8988T (cell line): Measurements from ENCODE around the gene ZNF133.
"Not testable (repeated sequence)": the region's sequence is repeated elsewhere in the genome, so short reads cannot be mapped to it uniquely, and the experiment has no call there.

Experiments
- DNase-seq: peaks from one replicate; pipeline ENCODE4 v3.0.0; 2011

ZNF133 gene

GRCh38 chr20:18287915-18288748 lies at the start of gene ZNF133:
TSS of gene ZNF133 (plus strand) at chr20:18288527. CDS start at chr20:18305687, 17,160 bp downstream.
- peak; percentile 79 for DNase-seq

- DNase-seq = no peak
These were observed 47.3 kb upstream of the ZNF133 start for GRCh38 chr20:18240997-18241396.

GRCh38 chr20:18243802-18244201 lies 44.5 kb upstream of the ZNF133 start:
- DNase-seq = no peak

GRCh38 chr20:18248545-18248944 lies 39.8 kb upstream of the ZNF133 start:
- not testable (repeated sequence) for DNase-seq

GRCh38 chr20:18250217-18250616 lies 38.1 kb upstream of the ZNF133 start:
- no peak for DNase-seq

- DNase-seq = peak; percentile 31
These were observed 35.5 kb upstream of the ZNF133 start for GRCh38 chr20:18252597-18253451.

- DNase-seq = no peak
These were observed 33.7 kb upstream of the ZNF133 start for GRCh38 chr20:18254615-18255014.

GRCh38 chr20:18255526-18255925 lies 32.8 kb upstream of the ZNF133 start:
- DNase-seq = no peak

- no peak for DNase-seq
These were observed 31.8 kb upstream of the ZNF133 start for GRCh38 chr20:18256440-18257090.

- no peak for DNase-seq
These were observed 30.0 kb upstream of the ZNF133 start for GRCh38 chr20:18258126-18258860.

- no peak for DNase-seq
These were observed 28.6 kb upstream of the ZNF133 start for GRCh38 chr20:18259730-18260129.

GRCh38 chr20:18263723-18264122 lies 24.6 kb upstream of the ZNF133 start:
- no peak for DNase-seq

GRCh38 chr20:18265441-18265840 lies 22.9 kb upstream of the ZNF133 start:
- no peak for DNase-seq

GRCh38 chr20:18266282-18266681 lies 22.0 kb upstream of the ZNF133 start:
- DNase-seq = no peak

- no peak for DNase-seq
These were observed 20.5 kb upstream of the ZNF133 start for GRCh38 chr20:18267815-18268214.

GRCh38 chr20:18271160-18271559 lies 17.2 kb upstream of the ZNF133 start:
- DNase-seq = no peak

GRCh38 chr20:18272451-18272850 lies 15.9 kb upstream of the ZNF133 start:
- DNase-seq = no peak

- no peak for DNase-seq
These were observed 14.6 kb upstream of the ZNF133 start for GRCh38 chr20:18273738-18274137.

GRCh38 chr20:18275960-18276359 lies 12.4 kb upstream of the ZNF133 start:
- DNase-seq = not testable (repeated sequence)

GRCh38 chr20:18276821-18277220 lies 11.5 kb upstream of the ZNF133 start:
- peak; percentile 26 for DNase-seq

GRCh38 chr20:18279242-18279641 lies 9.1 kb upstream of the ZNF133 start:
- DNase-seq = no peak

- DNase-seq = no peak
These were observed 3.4 kb upstream of the ZNF133 start for GRCh38 chr20:18284805-18285533.
